NCI-H2196 treated with DMSO at 0.1 percent for 48 hours (cell line): ENCODE measurements around the gene FGFR3.
A peak's percentile ranks its signal among the peaks of the same experiment; 100 is the strongest.

ENCODE experiments used
- DNase-seq: peaks from one replicate; lab custom pipeline; 2025; ENCODE audit not compliant: unreplicated experiment; lab: John Stamatoyannopoulos, UW

FGFR3 gene

GRCh38 chr4:1802151-1802715 lies 9.1 kb downstream of the FGFR3 start:
- DNase-seq, result no peak

DNA sequence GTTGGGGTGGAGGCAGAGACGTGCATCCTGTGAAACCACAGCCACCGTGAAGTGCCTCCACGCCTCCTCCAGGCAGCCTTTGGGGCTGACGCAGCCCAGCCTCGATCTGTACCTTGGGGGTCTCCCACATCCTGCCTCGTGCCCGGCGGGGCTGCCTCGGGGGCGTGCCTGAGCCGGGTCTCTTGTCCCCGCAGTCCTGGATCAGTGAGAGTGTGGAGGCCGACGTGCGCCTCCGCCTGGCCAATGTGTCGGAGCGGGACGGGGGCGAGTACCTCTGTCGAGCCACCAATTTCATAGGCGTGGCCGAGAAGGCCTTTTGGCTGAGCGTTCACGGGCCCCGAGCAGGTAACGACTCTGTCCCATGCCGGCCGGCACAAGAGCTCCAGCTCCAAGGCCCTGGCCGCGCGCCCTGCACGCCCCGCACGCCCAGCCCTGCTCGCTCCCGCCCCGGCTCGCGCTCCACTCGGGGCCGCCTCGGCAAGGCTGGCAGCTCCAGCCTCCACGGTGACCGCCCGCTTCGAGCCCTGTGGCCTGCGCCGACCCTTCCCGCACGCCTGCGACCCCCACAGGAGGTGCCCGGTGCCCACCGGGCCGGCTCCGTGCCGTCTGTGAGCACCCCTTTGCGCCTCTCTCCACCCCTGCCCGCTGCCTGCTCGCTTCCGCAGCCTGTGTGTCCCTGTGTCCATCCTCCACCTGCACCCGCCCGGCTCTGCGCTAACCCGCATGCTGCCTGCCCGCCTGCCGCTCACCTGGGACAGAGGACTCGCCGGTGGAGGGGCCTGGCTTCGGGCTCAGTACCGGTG lies 9.8 kb downstream of the FGFR3 start:
- no peak for DNase-seq

DNA sequence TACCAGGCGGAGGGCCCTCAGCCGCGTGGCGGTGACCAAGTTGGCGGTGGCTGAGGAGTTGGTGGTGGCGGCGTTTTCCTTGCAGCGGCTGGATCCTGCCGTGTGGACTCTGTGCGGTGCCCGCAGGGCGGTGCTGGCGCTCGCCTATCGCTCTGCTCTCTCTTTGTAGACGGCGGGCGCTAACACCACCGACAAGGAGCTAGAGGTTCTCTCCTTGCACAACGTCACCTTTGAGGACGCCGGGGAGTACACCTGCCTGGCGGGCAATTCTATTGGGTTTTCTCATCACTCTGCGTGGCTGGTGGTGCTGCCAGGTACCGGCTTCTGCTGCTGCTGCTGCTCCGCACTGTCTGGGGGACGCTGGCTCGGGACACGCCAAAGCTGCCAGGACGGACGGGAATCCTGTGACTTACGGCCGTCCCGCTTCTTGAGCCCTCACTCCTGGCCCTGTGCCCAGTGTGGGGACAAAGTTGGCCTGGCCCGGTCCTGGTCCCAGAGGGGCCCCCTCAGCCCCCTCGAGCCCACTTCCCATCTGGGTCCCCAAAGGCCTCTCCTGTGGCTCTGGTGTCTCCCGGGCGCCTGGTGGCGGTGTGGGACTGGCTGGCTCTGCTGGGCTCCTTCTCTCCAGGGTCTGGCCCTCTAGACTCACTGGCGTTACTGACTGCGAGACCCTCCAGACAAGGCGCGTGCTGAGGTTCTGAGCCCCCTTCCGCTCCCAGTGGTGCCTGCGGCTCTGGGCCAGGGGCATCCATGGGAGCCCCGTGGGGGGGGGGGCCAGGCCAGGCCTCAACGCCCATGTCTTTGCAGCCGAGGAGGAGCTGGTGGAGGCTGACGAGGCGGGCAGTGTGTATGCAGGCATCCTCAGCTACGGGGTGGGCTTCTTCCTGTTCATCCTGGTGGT lies 10.7 kb downstream of the FGFR3 start:
- no peak for DNase-seq

GRCh38 chr4:1804638-1805492 lies 11.8 kb downstream of the FGFR3 start:
- no peak for DNase-seq

DNA sequence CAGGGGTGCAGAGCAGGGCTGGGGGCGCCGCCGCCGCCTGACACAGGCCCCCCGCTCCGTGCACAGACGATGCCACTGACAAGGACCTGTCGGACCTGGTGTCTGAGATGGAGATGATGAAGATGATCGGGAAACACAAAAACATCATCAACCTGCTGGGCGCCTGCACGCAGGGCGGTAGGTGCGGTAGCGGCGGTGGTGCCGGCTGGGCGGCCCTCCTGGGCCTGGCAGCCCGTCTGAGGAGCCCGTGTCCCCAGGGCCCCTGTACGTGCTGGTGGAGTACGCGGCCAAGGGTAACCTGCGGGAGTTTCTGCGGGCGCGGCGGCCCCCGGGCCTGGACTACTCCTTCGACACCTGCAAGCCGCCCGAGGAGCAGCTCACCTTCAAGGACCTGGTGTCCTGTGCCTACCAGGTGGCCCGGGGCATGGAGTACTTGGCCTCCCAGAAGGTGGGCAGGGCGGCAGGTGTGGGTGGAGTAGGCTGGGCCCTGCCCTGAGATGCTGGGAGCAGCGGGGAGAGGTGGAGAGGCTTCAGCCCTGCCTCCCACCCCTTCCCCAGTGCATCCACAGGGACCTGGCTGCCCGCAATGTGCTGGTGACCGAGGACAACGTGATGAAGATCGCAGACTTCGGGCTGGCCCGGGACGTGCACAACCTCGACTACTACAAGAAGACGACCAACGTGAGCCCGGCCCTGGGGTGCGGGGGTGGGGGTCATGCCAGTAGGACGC lies 12.6 kb downstream of the FGFR3 start:
- DNase-seq, result no peak

DNA sequence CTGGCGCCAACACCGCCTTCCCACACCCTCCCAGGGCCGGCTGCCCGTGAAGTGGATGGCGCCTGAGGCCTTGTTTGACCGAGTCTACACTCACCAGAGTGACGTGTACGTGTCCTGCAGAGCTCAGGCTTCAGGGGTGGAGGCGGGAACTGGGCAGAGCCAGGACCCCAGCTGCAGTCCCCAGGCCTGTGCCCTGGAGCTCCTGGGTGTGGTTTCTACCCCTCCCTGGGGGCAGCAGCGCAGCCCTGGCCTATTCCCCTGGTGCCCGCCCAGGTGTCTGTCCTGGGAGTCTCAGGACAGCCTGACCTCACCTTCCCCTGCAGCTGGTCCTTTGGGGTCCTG lies 13.1 kb downstream of the FGFR3 start:
- no peak for DNase-seq

- no peak for DNase-seq
These were observed 13.7 kb downstream of the FGFR3 start for GRCh38 chr4:1806596-1807331.

GRCh38 chr4:1807332-1807777 lies 14.3 kb downstream of the FGFR3 start:
- no peak for DNase-seq

DNA sequence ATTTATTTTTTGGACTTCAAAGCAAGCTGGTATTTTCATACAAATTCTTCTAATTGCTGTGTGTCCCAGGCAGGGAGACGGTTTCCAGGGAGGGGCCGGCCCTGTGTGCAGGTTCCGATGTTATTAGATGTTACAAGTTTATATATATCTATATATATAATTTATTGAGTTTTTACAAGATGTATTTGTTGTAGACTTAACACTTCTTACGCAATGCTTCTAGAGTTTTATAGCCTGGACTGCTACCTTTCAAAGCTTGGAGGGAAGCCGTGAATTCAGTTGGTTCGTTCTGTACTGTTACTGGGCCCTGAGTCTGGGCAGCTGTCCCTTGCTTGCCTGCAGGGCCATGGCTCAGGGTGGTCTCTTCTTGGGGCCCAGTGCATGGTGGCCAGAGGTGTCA lies 15.3 kb downstream of the FGFR3 start:
- no peak for DNase-seq

GRCh38 chr4:1808851-1809753 lies 16.0 kb downstream of the FGFR3 start:
- no peak for DNase-seq

DNA sequence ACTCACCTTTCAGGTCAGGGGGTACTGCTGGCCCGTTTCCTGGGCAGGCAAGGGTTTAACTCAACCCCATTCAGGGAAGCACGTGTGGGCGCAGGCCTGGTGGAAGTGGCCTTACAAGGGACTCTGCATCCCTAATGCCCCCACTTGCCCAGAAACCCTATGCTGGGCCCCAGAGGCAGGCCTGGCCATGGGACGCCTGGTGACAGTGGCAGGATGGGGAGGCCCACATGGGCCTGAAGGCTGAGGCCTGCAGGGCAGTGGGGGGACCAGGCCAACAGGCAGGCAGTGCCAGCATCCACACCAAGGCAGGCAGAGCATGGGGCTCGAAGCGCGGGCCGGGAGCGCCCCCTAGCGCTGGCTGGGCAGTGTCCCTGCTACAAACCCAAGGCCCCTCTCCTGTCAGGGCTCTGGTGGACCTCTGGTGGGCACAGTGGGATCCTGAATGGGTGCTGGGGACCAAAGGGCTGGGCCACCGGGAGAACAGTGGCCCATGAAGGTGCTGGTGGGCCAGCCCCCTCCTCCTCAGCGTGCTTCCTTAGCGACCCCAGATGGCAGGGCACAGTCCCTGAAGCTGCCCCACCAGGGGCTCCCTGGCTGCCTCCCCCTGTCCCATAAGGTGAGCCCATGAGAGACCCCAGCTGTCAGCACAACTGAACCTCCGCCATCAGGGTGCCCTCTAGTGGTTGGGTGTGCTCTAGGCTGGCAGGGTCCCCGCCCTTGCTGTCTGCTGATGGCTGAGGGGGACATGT lies 16.8 kb downstream of the FGFR3 start:
- peak; percentile 15 for DNase-seq

DNA sequence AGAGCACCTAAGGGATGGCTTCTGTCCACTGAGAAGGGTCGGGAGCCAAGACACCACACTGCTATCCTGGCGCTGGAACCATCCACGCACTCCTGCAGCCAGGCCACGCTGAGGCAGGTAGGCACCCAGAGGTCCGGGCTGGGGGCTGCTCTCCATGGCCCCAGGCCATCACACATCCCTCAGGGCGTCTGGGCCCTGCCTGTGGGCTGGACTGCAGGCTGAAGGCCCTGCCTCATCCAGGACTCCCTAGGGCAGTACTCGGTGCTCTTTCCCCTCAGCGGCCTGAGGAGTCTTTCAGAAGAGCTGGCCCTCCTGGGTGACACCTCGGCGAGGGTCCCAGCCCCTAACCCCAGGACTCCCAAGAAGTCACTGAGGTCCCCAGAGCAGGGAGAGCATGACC lies 17.7 kb downstream of the FGFR3 start:
- DNase-seq, result no peak

DNA sequence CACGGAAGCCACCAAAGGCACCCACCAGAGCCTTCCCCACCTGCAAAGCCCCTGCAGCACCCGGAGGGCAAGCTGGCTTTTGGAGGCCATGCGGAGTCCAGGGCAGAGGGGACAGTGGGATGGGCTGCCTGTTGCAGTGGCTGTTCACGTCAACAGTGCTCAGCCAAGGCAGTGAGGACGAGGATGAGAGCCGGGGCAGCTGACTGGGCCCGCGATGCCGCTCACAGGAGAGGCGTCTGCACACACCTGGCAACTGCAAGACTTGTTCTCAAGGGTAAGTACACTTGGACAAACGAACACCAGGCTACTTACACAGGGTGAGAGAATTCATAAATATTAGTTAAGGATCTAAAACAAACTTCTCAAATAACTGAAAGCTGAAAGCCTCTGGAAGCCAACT lies 19.6 kb downstream of the FGFR3 start:
- no peak for DNase-seq

GRCh38 chr4:1813231-1813630 lies 20.1 kb downstream of the FGFR3 start:
- DNase-seq, result no peak

GRCh38 chr4:1813915-1814314 lies 20.8 kb downstream of the FGFR3 start:
- no peak for DNase-seq

GRCh38 chr4:1814453-1814852 lies 21.4 kb downstream of the FGFR3 start:
- DNase-seq, result no peak

DNA sequence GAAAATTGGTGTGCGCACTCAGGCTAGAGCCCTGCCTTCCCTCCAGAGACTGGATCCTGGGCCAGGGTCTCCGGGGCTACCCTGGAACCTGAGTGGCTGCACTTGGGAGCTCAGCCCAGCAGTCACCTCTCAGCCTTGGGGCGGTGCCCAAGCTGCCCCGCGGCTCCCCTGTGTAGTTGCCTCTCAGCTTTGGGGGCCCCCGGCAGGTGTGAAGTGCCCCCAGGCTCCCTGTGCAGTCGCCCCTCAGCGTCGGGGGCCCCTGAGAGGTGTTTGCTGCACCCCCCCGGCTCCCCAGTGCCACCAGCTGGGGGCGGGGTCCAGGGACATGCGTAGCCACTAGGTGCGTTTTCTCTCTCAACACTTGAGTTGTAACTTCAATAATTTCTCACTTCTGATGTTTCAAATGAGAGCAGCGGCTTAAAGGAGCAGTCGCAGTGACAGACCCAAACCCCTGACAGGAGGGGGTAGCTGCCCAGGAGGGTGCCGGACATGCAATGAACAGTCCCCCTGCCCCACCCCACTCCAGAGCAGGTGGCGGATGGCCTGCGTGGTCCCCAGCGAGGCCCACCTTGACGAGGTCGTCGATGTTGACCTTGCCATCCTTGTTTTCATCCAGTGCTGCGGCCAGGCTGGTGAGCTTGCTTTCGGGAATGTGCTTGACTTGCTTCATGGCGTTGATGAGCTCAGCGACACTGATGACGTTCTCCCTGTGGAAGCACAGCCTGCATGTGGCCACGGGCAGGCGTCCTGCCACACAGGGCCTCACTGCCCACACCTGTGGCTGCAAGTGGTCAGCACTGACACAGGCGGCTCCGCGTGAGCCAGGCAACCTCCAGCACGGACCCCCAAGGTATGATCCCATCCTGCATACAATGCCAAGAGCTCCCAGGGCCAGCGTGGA lies 22.3 kb downstream of the FGFR3 start:
- no peak for DNase-seq
